ENCODE measurements around the gene COL9A3.

Gene COL9A3

GRCh38 chr20:62811320-62811719 lies 5.5 kb upstream of the COL9A3 start:
- intact Hi-C loops (cut with DNase I; ENCODE audit: low total_unique reads): loop anchor here (5.0 kb wide), 1 partner anchor 126 kb away; the partner anchor contains the start of gene GID8
- peaks cover 0 to 40% (median 25%) of the 10 kb centered on the region in 4 donors for H3K4me1 ChIP-seq
- no peak for DNase-seq
- no peak for TF ChIP-seq CTCF (IDR thresholded peaks at IDR 0.05)
- H3K36me3 ChIP-seq: peaks cover 53 to 78% (median 72%) of the 10 kb centered on the region in 3 donors
- no peak overlapping the region for H3K27ac ChIP-seq
- H3K9me3 ChIP-seq: no peaks in the 10 kb centered on the region
- H3K27me3 ChIP-seq: peaks cover under 1 to 28% of the 10 kb centered on the region in 2 donors
- H3K4me3 ChIP-seq: no peak overlapping the region

DNA sequence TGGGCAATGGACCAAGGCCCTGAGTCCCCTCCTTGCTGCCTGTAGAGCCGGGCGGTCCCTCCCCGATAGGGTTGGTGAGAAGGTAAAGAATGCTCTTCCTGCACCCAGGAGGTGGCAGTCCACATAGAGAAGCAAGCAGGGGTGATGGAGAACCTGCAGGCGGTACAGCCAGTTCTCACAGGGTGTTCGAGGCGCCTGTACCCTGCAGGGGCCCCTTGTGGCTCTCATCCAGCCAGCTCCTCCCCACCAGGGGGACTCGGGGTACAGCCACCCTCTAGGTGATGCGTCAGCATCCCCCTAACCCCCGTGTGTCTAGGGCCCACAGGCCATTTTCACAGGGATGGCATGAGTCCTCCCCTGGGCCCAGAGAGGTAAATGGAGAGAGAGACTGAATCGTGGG lies 5.1 kb upstream of the COL9A3 start:
- H3K36me3 ChIP-seq: peaks cover 53 to 76% (median 72%) of the 10 kb centered on the region in 3 donors
- H3K9me3 ChIP-seq: no peaks in the 10 kb centered on the region
- H3K4me1 ChIP-seq: peaks cover 0 to 40% (median 25%) of the 10 kb centered on the region in 4 donors
- peaks cover 3 to 32% of the 10 kb centered on the region in 2 donors for H3K27me3 ChIP-seq
- no peak for DNase-seq
- no peak for TF ChIP-seq CTCF (IDR thresholded peaks at IDR 0.05)
- H3K27ac ChIP-seq: no peak overlapping the region
- H3K4me3 ChIP-seq: no peak overlapping the region
- intact Hi-C loops (cut with DNase I; ENCODE audit: low total_unique reads): loop anchor here (5.0 kb wide), 1 partner anchor 126 kb away; the partner anchor contains the start of gene GID8

GRCh38 chr20:62812181-62812906 lies 4.5 kb upstream of the COL9A3 start:
- no peak for TF ChIP-seq CTCF (IDR thresholded peaks at IDR 0.05)
- Histone ChIP-seq H3K27me3 (peaks cover 3 to 39% of the 10 kb centered on the region in 2 donors), H3K4me1 (peaks cover 0 to 40% (median 22%) of the 10 kb centered on the region in 4 donors), H3K4me3 (no peak overlapping the region), H3K36me3 (peaks cover 53 to 69% (median 66%) of the 10 kb centered on the region in 3 donors), H3K27ac (no peak overlapping the region), H3K9me3 (no peaks in the 10 kb centered on the region)
- intact Hi-C loops (cut with DNase I; ENCODE audit: low total_unique reads): loop anchor here (5.0 kb wide), 1 partner anchor 125 kb away; the partner anchor contains the start of gene GID8
- no peak for DNase-seq

DNA sequence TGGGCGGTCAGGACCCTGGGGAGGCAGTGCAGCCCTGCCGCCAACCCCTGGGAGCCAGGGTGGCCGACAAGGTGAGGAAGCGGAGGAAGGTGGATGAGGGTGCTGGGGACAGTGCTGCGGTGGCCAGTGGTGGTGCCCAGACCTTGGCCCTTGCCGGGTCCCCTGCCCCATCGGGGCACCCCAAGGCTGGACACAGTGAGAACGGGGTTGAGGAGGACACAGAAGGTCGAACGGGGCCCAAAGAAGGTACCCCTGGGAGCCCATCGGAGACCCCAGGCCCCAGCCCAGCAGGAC lies 4.0 kb upstream of the COL9A3 start:
- no peak overlapping the region for H3K27ac ChIP-seq
- no peaks in the 10 kb centered on the region for H3K9me3 ChIP-seq
- H3K27me3 ChIP-seq: peaks cover 3 to 44% of the 10 kb centered on the region in 2 donors
- intact Hi-C loops (cut with DNase I; ENCODE audit: low total_unique reads): loop anchor here (5.0 kb wide), 1 partner anchor 124 kb away; the partner anchor contains the start of gene GID8
- no peak for DNase-seq
- no peak overlapping the region for H3K4me3 ChIP-seq
- TF ChIP-seq CTCF (IDR thresholded peaks at IDR 0.05): no peak
- H3K36me3 ChIP-seq: peaks cover 48 to 64% (median 60%) of the 10 kb centered on the region in 3 donors
- H3K4me1 ChIP-seq: peaks cover 0 to 40% (median 21%) of the 10 kb centered on the region in 4 donors

DNA sequence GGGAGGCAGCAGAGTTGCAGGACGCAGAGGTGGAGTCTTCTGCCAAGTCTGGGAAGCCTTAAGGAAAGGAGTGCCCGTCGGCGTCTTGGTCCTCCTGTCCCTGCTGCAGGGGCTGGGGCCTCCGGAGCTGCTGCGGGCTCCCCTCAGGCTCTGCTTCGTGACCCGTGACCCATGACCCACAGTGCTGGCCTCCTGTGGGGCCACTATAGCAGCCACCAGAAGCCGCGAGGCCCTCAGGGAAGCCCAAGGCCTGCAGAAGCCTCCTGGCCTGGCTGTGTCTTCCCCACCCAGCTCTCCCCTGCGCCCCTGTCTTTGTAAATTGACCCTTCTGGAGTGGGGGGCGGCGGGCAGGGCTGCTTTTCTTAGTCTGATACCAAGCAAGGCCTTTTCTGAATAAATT lies 3.3 kb upstream of the COL9A3 start:
- H3K4me1 ChIP-seq: peaks cover 0 to 41% (median 27%) of the 10 kb centered on the region in 4 donors
- no peaks in the 10 kb centered on the region for H3K9me3 ChIP-seq
- H3K4me3 ChIP-seq: no peak overlapping the region
- no peak overlapping the region for H3K27ac ChIP-seq
- H3K27me3 ChIP-seq: peaks cover 3 to 51% of the 10 kb centered on the region in 2 donors
- H3K36me3 ChIP-seq: peaks cover 42 to 57% (median 53%) of the 10 kb centered on the region in 3 donors
- no peak for TF ChIP-seq CTCF (IDR thresholded peaks at IDR 0.05)
- intact Hi-C loops (cut with DNase I; ENCODE audit: low total_unique reads): loop anchor here (5.0 kb wide), 1 partner anchor 124 kb away; the partner anchor contains the start of gene GID8
- DNase-seq: no peak
